HepG2 (cell line): ENCODE results near the gene KATNAL2. TPM values are rescaled to one million over a fixed set of nuclear protein-coding genes. Genes with fewer than 3 reads are reported as not detected.

ENCODE experiments used
- ATAC-seq: fragments of 200-7000 bp; cut with Tn5 transposase; 3 replicates; pipeline ENCODE4 v1.9.1; 2020; ENCODE audit warnings: mild to moderate bottlenecking, moderate library complexity
- BruUV-seq: library from RNA; stranded (reverse); fragments of 400-500 nt; replicated peaks from 2 replicates; lab custom pipeline; 2021; lab: Mats Ljungman, UMichigan
- CTCF ChIA-PET: fragments of 300-600 bp; formaldehyde crosslinking; extraction: SDS; loops from one replicate; lab custom pipeline; 2021; ENCODE audit warnings: low total read pairs, inconsistent platforms, low intra/inter-chr PET ratio; lab: Yijun Ruan, JAX
- POLR2A ChIA-PET: fragments of 350-600 bp; sonication (Branson Sonifier 250); formaldehyde crosslinking; loops from one replicate; lab custom pipeline; 2020; ENCODE audit warnings: antibody characterized with exemption, inconsistent platforms; lab: Yijun Ruan, JAX
- DNase-seq: peaks from one replicate; pipeline ENCODE4 v3.0.0-alpha.2; 2015; ENCODE audit warnings: low spot score
- FAIRE-seq: peaks from 3 replicates; lab custom pipeline; 2011; peaks lifted over from hg19 to GRCh38; lab: Jason Lieb, UNC
- H2AFZ ChIP-seq: one replicate; pipeline ENCODE4 v1.6.1; 2011; ENCODE audit warnings: low read length, inconsistent platforms
- H3K27ac ChIP-seq: fragments of 300-600 bp; 3 replicates; pipeline ENCODE4 v1.8.0; 2011; ENCODE audit warnings: mixed run types, mild to moderate bottlenecking, mixed read lengths, low read length, inconsistent platforms; ENCODE audit not compliant: insufficient read depth; ENCODE audit errors: extremely low read length
- H3K27me3 ChIP-seq, 2 experiments: fragments of 200-600 bp in 1 of 2; 2 replicates in 1 of 2; 3 replicates in 1 of 2; pipeline versions ENCODE4 v1.6.0 to v1.8.0; 2011; ENCODE audit warnings: low read length in 2 of 2, mild to moderate bottlenecking in 2 of 2, moderate library complexity in 2 of 2, inconsistent platforms in 1 of 2; ENCODE audit not compliant: insufficient read depth in 2 of 2, control insufficient read depth in 1 of 2
- H3K36me3 ChIP-seq, 2 experiments: fragments of 200-600 bp in 1 of 2; replicated peaks in 1 of 2; 2 replicates in 1 of 2; 3 replicates in 1 of 2; pipeline versions ENCODE4 v1.5.1 to v1.8.0; 2011; ENCODE audit warnings: low read length in 2 of 2, inconsistent platforms in 1 of 2; ENCODE audit not compliant: insufficient read depth in 2 of 2, control insufficient read depth in 1 of 2
- H3K4me1 ChIP-seq: 2 replicates; pipeline ENCODE4 v1.5.1; 2012; ENCODE audit warnings: low read length, inconsistent platforms; ENCODE audit not compliant: insufficient read depth
- H3K4me2 ChIP-seq: 2 replicates; pipeline ENCODE4 v1.6.0; 2011; ENCODE audit warnings: low read depth, low read length, inconsistent platforms
- H3K4me3 ChIP-seq, 3 experiments: fragments of 200-600 bp in 1 of 3; sonication (generic), shearing (Covaris generic) in 1 of 3; replicated peaks in 1 of 3; 2 replicates each; pipeline ENCODE4 v1.5.1; 2011 to 2016; ENCODE audit warnings: low read length in 3 of 3, inconsistent platforms in 2 of 3, low read depth in 2 of 3, mild to moderate bottlenecking in 2 of 3, control low read depth in 1 of 3, mixed read lengths in 1 of 3; ENCODE audit not compliant: insufficient read depth in 1 of 3
- H3K79me2 ChIP-seq: one replicate; pipeline ENCODE4 v1.6.1; 2011; ENCODE audit warnings: low read length, inconsistent platforms; ENCODE audit not compliant: insufficient read depth
- H3K9ac ChIP-seq: 2 replicates; pipeline ENCODE4 v1.6.0; 2011; ENCODE audit warnings: mild to moderate bottlenecking, low read depth, low read length, inconsistent platforms; ENCODE audit not compliant: insufficient read depth
- H3K9me3 ChIP-seq: 2 replicates; pipeline ENCODE4 v1.5.1; 2012; ENCODE audit warnings: mild to moderate bottlenecking, low read length
- H4K20me1 ChIP-seq: 2 replicates; pipeline ENCODE4 v1.6.0; 2011; ENCODE audit warnings: inconsistent platforms, mild to moderate bottlenecking, low read length, moderate library complexity; ENCODE audit not compliant: insufficient read depth
- BORCS8-MEF2B ChIP-seq: sonication (generic); formaldehyde crosslinking; IDR thresholded peaks from 2 replicates; pipeline ENCODE4 v1.8.0; 2022; ENCODE audit warnings: mild to moderate bottlenecking, missing genetic modification reagents
- FIP1L1 ChIP-seq: fragments of 200-400 bp; formaldehyde crosslinking; IDR thresholded peaks from 2 replicates; pipeline ENCODE4 v1.6.1; 2018; ENCODE audit warnings: low read depth, mild to moderate bottlenecking, low read length, moderate library complexity, borderline replicate concordance; ENCODE audit not compliant: insufficient read depth
- FOXO1 ChIP-seq: sonication (generic); formaldehyde crosslinking; IDR thresholded peaks from 2 replicates; pipeline ENCODE4 v1.4.0; 2020; ENCODE audit warnings: missing genetic modification reagents
- MXD4 ChIP-seq: IDR thresholded peaks from 2 replicates; pipeline ENCODE4 v1.6.1; 2016; ENCODE audit warnings: mild to moderate bottlenecking, missing biosample characterization, missing genetic modification reagents
- PTBP1 ChIP-seq: fragments of 200-400 bp; formaldehyde crosslinking; IDR thresholded peaks from 2 replicates; pipeline ENCODE4 v1.6.1; 2018; ENCODE audit warnings: low read length, low read depth; ENCODE audit not compliant: poor library complexity, severe bottlenecking
- SMAD9 ChIP-seq: sonication (generic); formaldehyde crosslinking; IDR thresholded peaks from 2 replicates; pipeline ENCODE4 v1.5.1; 2020; ENCODE audit warnings: mild to moderate bottlenecking, missing genetic modification reagents
- TCF7L2 ChIP-seq: IDR thresholded peaks from 2 replicates; pipeline ENCODE4 v1.6.1; 2011; ENCODE audit warnings: mild to moderate bottlenecking, low read depth, low read length, moderate library complexity
- TOE1 ChIP-seq: sonication (generic); formaldehyde crosslinking; IDR thresholded peaks from 2 replicates; pipeline ENCODE4 v1.4.0; 2020; ENCODE audit warnings: mild to moderate bottlenecking, missing genetic modification reagents
- TRIM24 ChIP-seq: sonication (generic); formaldehyde crosslinking; IDR thresholded peaks from 2 replicates; pipeline ENCODE4 v1.8.0; 2022; ENCODE audit warnings: mild to moderate bottlenecking, missing genetic modification reagents
- ZMAT3 ChIP-seq: sonication (generic); formaldehyde crosslinking; conservative IDR thresholded peaks from 2 replicates; pipeline ENCODE4 v1.7.0; 2021; ENCODE audit warnings: missing genetic modification reagents
- ZNF12 ChIP-seq: sonication (generic); formaldehyde crosslinking; IDR thresholded peaks from 2 replicates; pipeline ENCODE4 v1.5.0; 2020; ENCODE audit warnings: missing genetic modification reagents
- ZNF510 ChIP-seq: sonication (generic); formaldehyde crosslinking; IDR thresholded peaks from 2 replicates; pipeline ENCODE4 v1.4.0; 2020; ENCODE audit warnings: low read depth, mild to moderate bottlenecking, missing genetic modification reagents
- ZNF543 ChIP-seq: sonication (generic); formaldehyde crosslinking; IDR thresholded peaks from 2 replicates; pipeline ENCODE4 v1.4.0; 2020; ENCODE audit warnings: mild to moderate bottlenecking, missing genetic modification reagents
- ZNF614 ChIP-seq: IDR thresholded peaks from 2 replicates; pipeline ENCODE4 v1.6.1; 2018; ENCODE audit warnings: missing biosample characterization, missing genetic modification reagents, inconsistent platforms, borderline replicate concordance
- ZNF720 ChIP-seq: sonication (generic); formaldehyde crosslinking; IDR thresholded peaks from 2 replicates; pipeline ENCODE4 v1.4.0; 2020; ENCODE audit warnings: missing genetic modification reagents
- WGBS: methylation state at CpG from one replicate; pipeline ENCODE4 v1.1.6; 2017; ENCODE audit warnings: low lambda C conversion rate; 5-methylcytosine and 5-hydroxymethylcytosine counted together
- in situ Hi-C: cut with HindIII; loops from 2 replicates; pipeline ENCODE4 v1.10.0; 2017; ENCODE audit warnings: low pct_unique_long_range_greater_than_20kb; ENCODE audit not compliant: extremely low pct_ligation_motif_present
- intact Hi-C: fragments of 100-400 bp; cut with micrococcal nuclease; formaldehyde crosslinking; loops from one replicate; pipeline ENCODE4 v1.10.0; 2022; ENCODE audit not compliant: unreplicated experiment
- polyA plus RNA-seq, 8 experiments: library from polyadenylated mRNA; depleted of rRNA in 3 of 8; stranded (reverse) in 7 of 8; unstranded in 1 of 8; fragments of >200 nt; fragmentation: Illumina TruSeq in 4 of 8; extraction: Trizol in 4 of 8; gene quantifications; 2 replicates each; pipeline versions ENCODE4 v1.2.1 to v1.2.3, GENCODE V29; 2011 to 2016; ENCODE audit warnings: low read depth in 4 of 8, missing spikeins in 1 of 8, mixed read lengths in 1 of 8; ENCODE audit not compliant: insufficient read depth in 1 of 8
- total RNA-seq, 5 experiments: library from RNA; depleted of rRNA; stranded (reverse); fragments of >200 nt; fragmentation: Illumina TruSeq; extraction: Trizol; gene quantifications; 2 replicates each; pipeline ENCODE4 v1.2.3, GENCODE V29; 2016; ENCODE audit warnings: low read depth in 1 of 5
- TF ChIP-seq, protein P1 (sequence below): sonication (generic); formaldehyde crosslinking; IDR thresholded peaks from 2 replicates; pipeline ENCODE4 v1.4.0; 2020; ENCODE audit warnings: mild to moderate bottlenecking, low read depth, missing genetic modification reagents
- TF ChIP-seq, protein P2 (sequence below): sonication (generic); formaldehyde crosslinking; IDR thresholded peaks from 2 replicates; pipeline ENCODE4 v1.5.0; 2020; ENCODE audit warnings: missing genetic modification reagents

Gene KATNAL2
- total and polyA plus RNA-seq, 2 of the 13 experiments (the other 11 are each of a cell fraction or from before 2014, with no cell fraction given) = not detected

DNA sequence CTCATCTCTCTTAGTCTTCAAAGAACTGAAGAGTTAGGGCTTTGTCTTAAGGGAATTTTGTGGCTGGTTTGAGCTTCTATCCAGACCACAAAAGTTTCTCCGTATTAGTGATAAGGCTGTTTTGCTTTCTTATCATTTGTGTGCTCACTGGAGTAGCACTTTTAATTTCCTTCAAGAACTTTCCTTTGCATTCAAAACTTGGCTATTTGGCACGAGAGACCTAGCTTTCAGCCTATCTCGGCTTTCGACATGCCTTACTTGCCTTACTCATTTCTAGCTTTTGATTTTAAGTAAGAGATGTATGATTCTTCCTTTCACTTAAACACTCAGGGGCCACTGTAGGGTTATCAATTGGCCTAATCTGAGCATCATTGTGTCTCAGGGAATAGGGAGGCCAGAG is 203.0 kb downstream of the KATNAL2 start (continued):
- TF ChIP-seq BORCS8-MEF2B (no peak), ZNF510 (CRISPR knock-in tag) (no peak), ZNF12 (CRISPR knock-in tag) (no peak)

DNA sequence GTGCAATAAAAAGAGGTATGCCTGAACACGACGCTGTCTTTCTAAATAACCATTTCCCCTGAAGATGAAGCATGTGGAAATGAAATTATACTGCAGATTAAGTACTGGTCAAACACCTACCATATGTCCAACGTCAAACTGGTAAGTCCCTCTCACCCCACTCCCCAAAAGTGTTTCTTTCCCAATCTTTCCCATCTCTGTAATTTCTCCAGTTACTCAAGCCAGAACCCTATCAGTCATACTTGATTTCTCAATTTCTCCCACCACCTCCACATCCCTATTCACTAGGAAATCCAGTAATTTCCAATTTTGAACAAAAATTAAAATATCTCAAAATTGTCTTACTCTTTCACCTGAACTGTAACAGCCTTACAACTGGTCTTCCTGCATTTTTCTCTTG is 203.7 kb downstream of the KATNAL2 start:
- no peak for FAIRE-seq
- WGBS = 98% methylated on average over 3 of the region's 3 CpGs

DNA sequence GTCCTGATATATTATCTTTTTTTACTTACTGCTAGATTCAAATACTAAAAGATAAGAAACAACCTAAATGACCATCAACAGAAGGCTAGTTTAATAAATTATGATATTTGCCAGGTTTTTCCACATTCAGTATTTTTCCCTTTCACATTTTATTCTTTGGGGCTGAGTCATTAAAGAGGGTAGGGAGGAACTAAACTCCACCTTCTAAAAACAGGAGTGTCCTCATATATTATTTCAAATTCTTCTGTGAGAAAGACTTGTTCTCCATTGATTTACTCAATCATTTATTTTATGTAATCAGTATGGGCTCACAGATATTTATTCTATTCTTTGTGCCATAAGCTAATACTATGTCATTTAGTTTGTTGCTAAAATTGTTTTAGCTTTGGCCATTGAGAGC is 223.9 kb downstream of the KATNAL2 start:
- FAIRE-seq = no peak
- H3K9ac ChIP-seq = no peak overlapping the region
- ATAC-seq = no peak
- in situ Hi-C loops (no loop called here), intact Hi-C loops (no loop called here)
- no peak overlapping the region for H2AFZ ChIP-seq
- H3K4me2 ChIP-seq = no peak overlapping the region
- no peak overlapping the region for H3K4me3 ChIP-seq
- no peak for DNase-seq
- H3K27me3 ChIP-seq = no peaks in the 10 kb centered on the region
- H3K9me3 ChIP-seq = no peaks in the 10 kb centered on the region
- BruUV-seq = no TSS peak
- H3K36me3 ChIP-seq = peaks cover 2 to 3% of the 10 kb centered on the region in 2 experiments; a peak in 1 of 5 replicates
- no peak overlapping the region for H3K27ac ChIP-seq
- ChIA-PET POLR2A (interaction anchor here (1.5 to 2.3 kb wide), 2 partner anchors 8 to 9 kb away, joined by 3 to 5 read pairs; partner anchors contain the start of gene HDHD2), CTCF (no interaction called here)
- H3K4me1 ChIP-seq = peaks cover 16% of the 10 kb centered on the region
- H3K79me2 ChIP-seq = peaks cover 35% of the 10 kb centered on the region
- no peaks in the 10 kb centered on the region; the same call in 1 of the 2 replicates for H4K20me1 ChIP-seq
- no peak for TF ChIP-seq ZNF614 (CRISPR knock-in tag)
- TF ChIP-seq, protein P1, sequence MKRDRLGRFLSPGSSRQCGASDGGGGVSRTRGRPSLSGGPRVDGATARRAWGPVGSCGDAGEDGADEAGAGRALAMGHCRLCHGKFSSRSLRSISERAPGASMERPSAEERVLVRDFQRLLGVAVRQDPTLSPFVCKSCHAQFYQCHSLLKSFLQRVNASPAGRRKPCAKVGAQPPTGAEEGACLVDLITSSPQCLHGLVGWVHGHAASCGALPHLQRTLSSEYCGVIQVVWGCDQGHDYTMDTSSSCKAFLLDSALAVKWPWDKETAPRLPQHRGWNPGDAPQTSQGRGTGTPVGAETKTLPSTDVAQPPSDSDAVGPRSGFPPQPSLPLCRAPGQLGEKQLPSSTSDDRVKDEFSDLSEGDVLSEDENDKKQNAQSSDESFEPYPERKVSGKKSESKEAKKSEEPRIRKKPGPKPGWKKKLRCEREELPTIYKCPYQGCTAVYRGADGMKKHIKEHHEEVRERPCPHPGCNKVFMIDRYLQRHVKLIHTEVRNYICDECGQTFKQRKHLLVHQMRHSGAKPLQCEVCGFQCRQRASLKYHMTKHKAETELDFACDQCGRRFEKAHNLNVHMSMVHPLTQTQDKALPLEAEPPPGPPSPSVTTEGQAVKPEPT (CRISPR knock-in tag) = no peak
- TF ChIP-seq FIP1L1 = no peak
- TF ChIP-seq PTBP1 = no peak
- TF ChIP-seq, protein P2, sequence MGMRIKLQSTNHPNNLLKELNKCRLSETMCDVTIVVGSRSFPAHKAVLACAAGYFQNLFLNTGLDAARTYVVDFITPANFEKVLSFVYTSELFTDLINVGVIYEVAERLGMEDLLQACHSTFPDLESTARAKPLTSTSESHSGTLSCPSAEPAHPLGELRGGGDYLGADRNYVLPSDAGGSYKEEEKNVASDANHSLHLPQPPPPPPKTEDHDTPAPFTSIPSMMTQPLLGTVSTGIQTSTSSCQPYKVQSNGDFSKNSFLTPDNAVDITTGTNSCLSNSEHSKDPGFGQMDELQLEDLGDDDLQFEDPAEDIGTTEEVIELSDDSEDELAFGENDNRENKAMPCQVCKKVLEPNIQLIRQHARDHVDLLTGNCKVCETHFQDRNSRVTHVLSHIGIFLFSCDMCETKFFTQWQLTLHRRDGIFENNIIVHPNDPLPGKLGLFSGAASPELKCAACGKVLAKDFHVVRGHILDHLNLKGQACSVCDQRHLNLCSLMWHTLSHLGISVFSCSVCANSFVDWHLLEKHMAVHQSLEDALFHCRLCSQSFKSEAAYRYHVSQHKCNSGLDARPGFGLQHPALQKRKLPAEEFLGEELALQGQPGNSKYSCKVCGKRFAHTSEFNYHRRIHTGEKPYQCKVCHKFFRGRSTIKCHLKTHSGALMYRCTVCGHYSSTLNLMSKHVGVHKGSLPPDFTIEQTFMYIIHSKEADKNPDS (CRISPR knock-in tag) = no peak
- no peak for TF ChIP-seq TCF7L2
- TF ChIP-seq ZNF543 (CRISPR knock-in tag) = no peak
- no peak for TF ChIP-seq MXD4 (CRISPR knock-in tag)
- TF ChIP-seq TOE1 (CRISPR knock-in tag) = no peak
- TF ChIP-seq FOXO1 (CRISPR knock-in tag) = no peak
- TF ChIP-seq ZNF720 (CRISPR knock-in tag) = no peak

More for the DNA sequence above, 203.7 kb downstream of the KATNAL2 start:
- no peaks in the 10 kb centered on the region for H3K27me3 ChIP-seq
- ATAC-seq (no peak), DNase-seq (no peak)
- no peak overlapping the region for H3K4me2 ChIP-seq
- BruUV-seq = no TSS peak
- no peaks in the 10 kb centered on the region for H4K20me1 ChIP-seq
- no peaks in the 10 kb centered on the region for H3K9me3 ChIP-seq
- ChIA-PET POLR2A (no interaction called here), CTCF (no interaction called here)
- H3K4me3 ChIP-seq = no peak overlapping the region
- H3K9ac ChIP-seq = no peak overlapping the region
- intact Hi-C loops = no loop called here
- H3K4me1 ChIP-seq = no peaks in the 10 kb centered on the region
- TF ChIP-seq ZMAT3 (CRISPR knock-in tag) = no peak
- no peak for TF ChIP-seq TRIM24 (CRISPR knock-in tag)
- no peak for TF ChIP-seq SMAD9 (CRISPR knock-in tag)
- H3K36me3 ChIP-seq = peaks cover 0 to 3% of the 10 kb centered on the region in 2 experiments; a peak in 2 of 5 replicates
- no peak overlapping the region for H3K27ac ChIP-seq
- no peaks in the 10 kb centered on the region for H3K79me2 ChIP-seq
- in situ Hi-C loops = no loop called here
- H2AFZ ChIP-seq = no peak overlapping the region
